ENCODE results near the gene TMEM145.
"Not testable (repeated sequence)": the region's sequence is repeated elsewhere in the genome, so short reads cannot be mapped to it uniquely, and the experiment has no call there.

The TMEM145 gene

GRCh38 chr19:42313096-42313839 lies at the start of gene TMEM145:
TMEM145 (plus strand) TSS chr19:42313309; CDS start chr19:42313377, 68 bp downstream.
- DNase-seq (ENCODE audit: low spot score) = no peak

- DNase-seq (ENCODE audit: low spot score) = not testable (repeated sequence)
Measured at GRCh38 chr19:42266105-42266504, 47.0 kb upstream of the TMEM145 start.

GRCh38 chr19:42266928-42267603 lies 46.0 kb upstream of the TMEM145 start:
- not testable (repeated sequence) for DNase-seq (ENCODE audit: low spot score)

GRCh38 chr19:42267644-42268141 lies 45.4 kb upstream of the TMEM145 start:
- no peak for DNase-seq (ENCODE audit: low spot score)

- DNase-seq (ENCODE audit: low spot score) = peak; percentile 99
Measured at GRCh38 chr19:42268142-42268703, 44.9 kb upstream of the TMEM145 start.

- peak; percentile 100 for DNase-seq (ENCODE audit: low spot score)
Measured at GRCh38 chr19:42268704-42269477, 44.2 kb upstream of the TMEM145 start, which contains the start of gene CIC. CIC (plus strand) TSS chr19:42269252; CDS start chr19:42271784, 2,532 bp downstream.

- DNase-seq (ENCODE audit: low spot score) = no peak
Measured at GRCh38 chr19:42269478-42270345, 43.4 kb upstream of the TMEM145 start.

- DNase-seq (ENCODE audit: low spot score) = no peak
Measured at GRCh38 chr19:42270346-42271044, 42.6 kb upstream of the TMEM145 start.

- no peak for DNase-seq (ENCODE audit: low spot score)
Measured at GRCh38 chr19:42271045-42271419, 42.1 kb upstream of the TMEM145 start.

- no peak for DNase-seq (ENCODE audit: low spot score)
Measured at GRCh38 chr19:42271861-42272534, 41.1 kb upstream of the TMEM145 start.

- DNase-seq (ENCODE audit: low spot score) = no peak
Measured at GRCh38 chr19:42272535-42272897, 40.6 kb upstream of the TMEM145 start.

- DNase-seq (ENCODE audit: low spot score) = no peak
Measured at GRCh38 chr19:42272989-42273406, 40.1 kb upstream of the TMEM145 start.

- DNase-seq (ENCODE audit: low spot score) = no peak
Measured at GRCh38 chr19:42273407-42274064, 39.6 kb upstream of the TMEM145 start.

- DNase-seq (ENCODE audit: low spot score) = no peak
Measured at GRCh38 chr19:42274065-42274682, 38.9 kb upstream of the TMEM145 start.

GRCh38 chr19:42275103-42275502 lies 38.0 kb upstream of the TMEM145 start:
- DNase-seq (ENCODE audit: low spot score) = no peak

- no peak for DNase-seq (ENCODE audit: low spot score)
Measured at GRCh38 chr19:42275517-42275916, 37.6 kb upstream of the TMEM145 start.

GRCh38 chr19:42276284-42276683 lies 36.8 kb upstream of the TMEM145 start:
- no peak for DNase-seq (ENCODE audit: low spot score)

GRCh38 chr19:42276821-42277220 lies 36.3 kb upstream of the TMEM145 start:
- DNase-seq (ENCODE audit: low spot score) = no peak

Data from putamen (tissue), 1 donor.